ENCODE results near the gene LYPD3. TPM values are rescaled to one million over a fixed set of nuclear protein-coding genes. Genes with fewer than 3 reads are reported as not detected.

LYPD3 gene
- polyA plus RNA-seq, 1 donor (not counting 4 experiments of a cell fraction or from before 2014, with no cell fraction given) = 163 TPM

DNA sequence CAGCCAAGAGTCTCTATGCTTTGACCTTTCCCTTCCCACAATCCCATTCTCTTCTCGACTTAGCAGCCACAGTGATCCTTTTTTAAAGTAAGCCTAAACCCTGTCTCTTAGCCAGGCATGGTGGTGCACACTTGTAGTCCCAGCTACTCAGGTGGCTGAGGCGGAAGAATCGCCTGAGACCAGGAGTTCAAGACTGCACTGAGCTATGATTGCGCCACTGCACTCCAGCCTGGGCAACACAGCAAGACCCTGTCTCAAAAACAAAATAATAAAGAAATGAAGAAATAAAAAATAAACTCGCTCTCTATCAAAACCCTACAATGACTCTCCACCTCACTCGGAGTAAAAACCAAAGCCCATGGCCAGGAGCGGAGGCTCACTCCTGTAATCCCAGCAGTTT is 36.0 kb downstream of the LYPD3 start:
- H3K27ac ChIP-seq (ENCODE audit: control insufficient read depth, insufficient read depth, low read length) = no peak overlapping the region
- no peaks in the 10 kb centered on the region for H3K79me2 ChIP-seq (ENCODE audit: control insufficient read depth, insufficient read depth, low read length)
- dilution Hi-C loops (cut with MboI; ENCODE audit: extremely low pct_ligation_motif_present, low sequenced_read_pairs) = no loop called here
- FAIRE-seq (no peak), DNase-seq (ENCODE audit: low read depth, low spot score) (no peak)
- H3K9ac ChIP-seq (ENCODE audit: control insufficient read depth, extremely low read depth, insufficient read depth, low read length) = no peak overlapping the region
- H3K4me2 ChIP-seq (ENCODE audit: control insufficient read depth, extremely low read depth, insufficient read depth, low read depth, low read length) = no peak overlapping the region
- peaks cover 2% of the 10 kb centered on the region for H3K4me1 ChIP-seq (ENCODE audit: control insufficient read depth, extremely low read depth, insufficient read depth, low read length)
- H3K36me3 ChIP-seq (ENCODE audit: control insufficient read depth in 2 of 2, extremely low read depth in 1 of 2, insufficient read depth in 2 of 2, low read length in 2 of 2) = no peaks in the 10 kb centered on the region
- no peak overlapping the region for H2AFZ ChIP-seq (ENCODE audit: control insufficient read depth, low read length)
- H3K9me3 ChIP-seq (ENCODE audit: control insufficient read depth, low read depth, low read length) = no peaks in the 10 kb centered on the region
- no peaks in the 10 kb centered on the region for H3K9me1 ChIP-seq (ENCODE audit: control insufficient read depth, extremely low read depth, insufficient read depth, low read length)
- TF ChIP-seq, protein P1, sequence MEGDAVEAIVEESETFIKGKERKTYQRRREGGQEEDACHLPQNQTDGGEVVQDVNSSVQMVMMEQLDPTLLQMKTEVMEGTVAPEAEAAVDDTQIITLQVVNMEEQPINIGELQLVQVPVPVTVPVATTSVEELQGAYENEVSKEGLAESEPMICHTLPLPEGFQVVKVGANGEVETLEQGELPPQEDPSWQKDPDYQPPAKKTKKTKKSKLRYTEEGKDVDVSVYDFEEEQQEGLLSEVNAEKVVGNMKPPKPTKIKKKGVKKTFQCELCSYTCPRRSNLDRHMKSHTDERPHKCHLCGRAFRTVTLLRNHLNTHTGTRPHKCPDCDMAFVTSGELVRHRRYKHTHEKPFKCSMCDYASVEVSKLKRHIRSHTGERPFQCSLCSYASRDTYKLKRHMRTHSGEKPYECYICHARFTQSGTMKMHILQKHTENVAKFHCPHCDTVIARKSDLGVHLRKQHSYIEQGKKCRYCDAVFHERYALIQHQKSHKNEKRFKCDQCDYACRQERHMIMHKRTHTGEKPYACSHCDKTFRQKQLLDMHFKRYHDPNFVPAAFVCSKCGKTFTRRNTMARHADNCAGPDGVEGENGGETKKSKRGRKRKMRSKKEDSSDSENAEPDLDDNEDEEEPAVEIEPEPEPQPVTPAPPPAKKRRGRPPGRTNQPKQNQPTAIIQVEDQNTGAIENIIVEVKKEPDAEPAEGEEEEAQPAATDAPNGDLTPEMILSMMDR (optimal IDR thresholded peaks at IDR 0.05 in 1 of 3, IDR thresholded peaks at IDR 0.05 in 1 of 3, conservative IDR thresholded peaks at IDR 0.05 in 1 of 3; ENCODE audit: extremely low read depth in 1 of 3, insufficient read depth in 2 of 3, low read length in 3 of 3) = no peak
- no peak for TF ChIP-seq EZH2 (IDR thresholded peaks at IDR 0.05; ENCODE audit: low read length)
- no peaks in the 10 kb centered on the region for H4K20me1 ChIP-seq (ENCODE audit: control insufficient read depth, extremely low read depth, insufficient read depth, low read length)
- no peak overlapping the region for H3K4me3 ChIP-seq (ENCODE audit: control insufficient read depth in 2 of 3, extremely low read depth in 1 of 3, insufficient read depth in 2 of 3, low read depth in 1 of 3, low read length in 3 of 3)
- no peaks in the 10 kb centered on the region for H3K27me3 ChIP-seq (ENCODE audit: control insufficient read depth, extremely low read depth, insufficient read depth, low read length)

DNA sequence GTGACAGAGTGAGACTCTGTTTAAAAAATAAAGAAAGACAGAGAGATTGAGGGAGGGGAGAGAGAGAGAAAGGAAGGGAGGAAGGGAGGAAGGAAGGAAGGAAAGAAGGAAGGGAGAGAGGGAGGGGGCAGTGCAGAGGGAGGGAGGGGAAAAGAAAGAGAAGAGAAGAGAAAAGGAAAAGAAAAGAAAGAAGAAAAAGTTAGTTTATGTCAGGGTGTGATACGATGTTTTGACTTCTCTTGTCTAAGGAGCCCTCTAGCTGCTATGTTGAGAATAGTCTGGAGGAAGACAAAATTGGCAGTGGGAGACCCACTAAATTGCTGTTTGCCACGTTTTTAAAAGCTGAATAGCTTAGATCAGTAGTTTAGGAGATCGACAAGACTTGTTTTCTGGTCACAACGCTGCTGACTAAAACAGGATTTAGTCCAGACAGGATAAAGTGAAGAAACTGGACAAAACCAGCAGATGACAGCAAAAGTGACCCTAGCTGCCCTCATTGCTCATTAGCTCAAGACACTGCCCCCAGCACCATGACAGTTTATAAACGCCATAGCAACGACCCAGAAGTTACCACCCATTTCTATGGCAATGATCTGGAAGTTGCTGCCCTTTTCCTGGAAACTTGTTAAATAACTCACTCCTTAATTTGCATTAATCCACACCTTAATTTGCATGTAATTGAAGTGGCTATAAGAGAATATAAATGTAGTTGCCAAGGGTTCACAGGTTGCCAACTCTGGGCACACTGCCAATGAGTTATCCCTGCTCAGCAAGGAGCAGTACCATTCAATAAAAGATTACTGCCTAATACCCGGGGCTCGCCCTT is 39.6 kb downstream of the LYPD3 start:
- Histone ChIP-seq H3K79me2 (ENCODE audit: control insufficient read depth, insufficient read depth, low read length) (no peaks in the 10 kb centered on the region), H3K4me1 (ENCODE audit: control insufficient read depth, extremely low read depth, insufficient read depth, low read length) (peaks cover 2% of the 10 kb centered on the region), H3K36me3 (ENCODE audit: control insufficient read depth in 2 of 2, extremely low read depth in 1 of 2, insufficient read depth in 2 of 2, low read length in 2 of 2) (no peaks in the 10 kb centered on the region), H3K4me3 (ENCODE audit: control insufficient read depth in 2 of 3, extremely low read depth in 1 of 3, insufficient read depth in 2 of 3, low read depth in 1 of 3, low read length in 3 of 3) (no peak overlapping the region), H3K9ac (ENCODE audit: control insufficient read depth, extremely low read depth, insufficient read depth, low read length) (no peak overlapping the region), H3K27ac (ENCODE audit: control insufficient read depth, insufficient read depth, low read length) (no peak overlapping the region), H2AFZ (ENCODE audit: control insufficient read depth, low read length) (peak overlapping the region; percentile 76), H3K27me3 (ENCODE audit: control insufficient read depth, extremely low read depth, insufficient read depth, low read length) (no peaks in the 10 kb centered on the region), H3K4me2 (ENCODE audit: control insufficient read depth, extremely low read depth, insufficient read depth, low read depth, low read length) (peak overlapping the region; percentile 8), H3K9me1 (ENCODE audit: control insufficient read depth, extremely low read depth, insufficient read depth, low read length) (no peaks in the 10 kb centered on the region), H3K9me3 (ENCODE audit: control insufficient read depth, low read depth, low read length) (no peaks in the 10 kb centered on the region), H4K20me1 (ENCODE audit: control insufficient read depth, extremely low read depth, insufficient read depth, low read length) (no peaks in the 10 kb centered on the region)
- FAIRE-seq (peak; percentile 77), DNase-seq (ENCODE audit: low read depth, low spot score) (no peak)
- no peak for TF ChIP-seq EZH2 (IDR thresholded peaks at IDR 0.05; ENCODE audit: low read length)
- TF ChIP-seq, protein P1 (optimal IDR thresholded peaks at IDR 0.05 in 1 of 3, IDR thresholded peaks at IDR 0.05 in 1 of 3, conservative IDR thresholded peaks at IDR 0.05 in 1 of 3; ENCODE audit: extremely low read depth in 1 of 3, insufficient read depth in 2 of 3, low read length in 3 of 3) = peak; percentile 49 to 72 (median 57)
- dilution Hi-C loops (cut with MboI; ENCODE audit: extremely low pct_ligation_motif_present, low sequenced_read_pairs) = no loop called here

Measured in keratinocyte (primary cell).